ENCODE measurements around the gene GMDS. TPM values are rescaled to one million over a fixed set of nuclear protein-coding genes. Genes with fewer than 3 reads are reported as not detected.

The GMDS gene
- total RNA-seq, 1 donor: 23.2 TPM

DNA sequence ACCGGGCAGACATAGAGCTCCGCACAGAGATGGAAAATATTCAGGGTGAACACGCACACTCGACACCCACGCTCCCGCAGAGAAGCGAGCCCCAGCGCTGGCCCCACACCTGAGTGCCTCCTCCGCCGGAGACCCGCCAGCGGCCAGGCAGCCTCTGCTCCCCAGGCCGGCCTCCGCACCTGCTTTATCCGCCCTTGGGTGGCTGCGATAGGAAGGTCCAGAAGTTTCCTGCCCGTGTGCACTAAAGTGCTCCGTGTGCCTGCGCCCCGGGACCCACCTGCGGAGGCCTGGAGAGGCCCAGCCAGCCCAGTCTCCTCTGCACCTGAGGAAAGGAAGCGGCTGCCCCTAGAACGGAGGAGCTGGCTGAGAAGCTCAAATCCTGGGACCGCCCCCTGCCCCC, 646.5 kb downstream of the GMDS start:
- no peak overlapping the region for H3K4me3 ChIP-seq (ENCODE audit: insufficient read depth, low read length)
- H3K27me3 ChIP-seq (ENCODE audit: insufficient read depth, low read length): peaks cover 19% of the 10 kb centered on the region
- H3K9me3 ChIP-seq (ENCODE audit: low read depth, low read length): no peaks in the 10 kb centered on the region
- H2AFZ ChIP-seq (ENCODE audit: low read length): no peak overlapping the region
- H4K20me1 ChIP-seq (ENCODE audit: insufficient read depth, low read length): no peaks in the 10 kb centered on the region
- H3K36me3 ChIP-seq (ENCODE audit: insufficient read depth, low read length): no peaks in the 10 kb centered on the region
- no peak for TF ChIP-seq CTCF (IDR thresholded peaks at IDR 0.05; ENCODE audit: extremely low read depth, low read depth, low read length)
- H3K79me2 ChIP-seq (ENCODE audit: insufficient read depth, low read length): no peaks in the 10 kb centered on the region
- peaks cover 6% of the 10 kb centered on the region for H3K4me1 ChIP-seq (ENCODE audit: insufficient read depth, low read length)
- no peak overlapping the region for H3K27ac ChIP-seq (ENCODE audit: low read depth, low read length)
- peak; percentile 23 for DNase-seq (ENCODE audit: insufficient read length, low spot score, missing footprints)
- no peak overlapping the region for H3K4me2 ChIP-seq (ENCODE audit: insufficient read depth, low read length)

- Histone ChIP-seq H3K27me3 (ENCODE audit: insufficient read depth, low read length) (peaks cover 20% of the 10 kb centered on the region), H3K4me2 (ENCODE audit: insufficient read depth, low read length) (no peak overlapping the region), H3K4me3 (ENCODE audit: insufficient read depth, low read length) (no peak overlapping the region), H3K4me1 (ENCODE audit: insufficient read depth, low read length) (peaks cover 6% of the 10 kb centered on the region), H4K20me1 (ENCODE audit: insufficient read depth, low read length) (no peaks in the 10 kb centered on the region), H3K36me3 (ENCODE audit: insufficient read depth, low read length) (no peaks in the 10 kb centered on the region), H3K9me3 (ENCODE audit: low read depth, low read length) (no peaks in the 10 kb centered on the region), H3K79me2 (ENCODE audit: insufficient read depth, low read length) (no peaks in the 10 kb centered on the region), H3K27ac (ENCODE audit: low read depth, low read length) (no peak overlapping the region), H2AFZ (ENCODE audit: low read length) (no peak overlapping the region)
- TF ChIP-seq CTCF (IDR thresholded peaks at IDR 0.05; ENCODE audit: extremely low read depth, low read depth, low read length): no peak
- DNase-seq (ENCODE audit: insufficient read length, low spot score, missing footprints): peak; percentile 79
Observed at GRCh38 chr6:1598433-1598832, 647.0 kb downstream of the GMDS start.

GRCh38 chr6:1597924-1598323, 647.5 kb downstream of the GMDS start:
- Histone ChIP-seq H3K9me3 (ENCODE audit: low read depth, low read length) (no peaks in the 10 kb centered on the region), H4K20me1 (ENCODE audit: insufficient read depth, low read length) (no peaks in the 10 kb centered on the region), H3K27ac (ENCODE audit: low read depth, low read length) (no peak overlapping the region), H3K4me1 (ENCODE audit: insufficient read depth, low read length) (peaks cover 6% of the 10 kb centered on the region), H3K36me3 (ENCODE audit: insufficient read depth, low read length) (no peaks in the 10 kb centered on the region), H3K27me3 (ENCODE audit: insufficient read depth, low read length) (peaks cover 25% of the 10 kb centered on the region), H3K79me2 (ENCODE audit: insufficient read depth, low read length) (no peaks in the 10 kb centered on the region), H3K4me3 (ENCODE audit: insufficient read depth, low read length) (no peak overlapping the region), H3K4me2 (ENCODE audit: insufficient read depth, low read length) (no peak overlapping the region), H2AFZ (ENCODE audit: low read length) (no peak overlapping the region)
- no peak for TF ChIP-seq CTCF (IDR thresholded peaks at IDR 0.05; ENCODE audit: extremely low read depth, low read depth, low read length)
- DNase-seq (ENCODE audit: insufficient read length, low spot score, missing footprints): peak; percentile 90

GRCh38 chr6:1597121-1597744, 648.2 kb downstream of the GMDS start:
- no peaks in the 10 kb centered on the region for H3K9me3 ChIP-seq (ENCODE audit: low read depth, low read length)
- no peak for TF ChIP-seq CTCF (IDR thresholded peaks at IDR 0.05; ENCODE audit: extremely low read depth, low read depth, low read length)
- H2AFZ ChIP-seq (ENCODE audit: low read length): no peak overlapping the region
- peaks cover 6% of the 10 kb centered on the region for H3K4me1 ChIP-seq (ENCODE audit: insufficient read depth, low read length)
- H3K4me2 ChIP-seq (ENCODE audit: insufficient read depth, low read length): no peak overlapping the region
- H3K27ac ChIP-seq (ENCODE audit: low read depth, low read length): no peak overlapping the region
- H3K27me3 ChIP-seq (ENCODE audit: insufficient read depth, low read length): peaks cover 31% of the 10 kb centered on the region
- no peaks in the 10 kb centered on the region for H3K79me2 ChIP-seq (ENCODE audit: insufficient read depth, low read length)
- H3K4me3 ChIP-seq (ENCODE audit: insufficient read depth, low read length): no peak overlapping the region
- no peaks in the 10 kb centered on the region for H4K20me1 ChIP-seq (ENCODE audit: insufficient read depth, low read length)
- peak; percentile 81 for DNase-seq (ENCODE audit: insufficient read length, low spot score, missing footprints)
- no peaks in the 10 kb centered on the region for H3K36me3 ChIP-seq (ENCODE audit: insufficient read depth, low read length)
